GM19397 (cell line): ENCODE measurements around the gene SLC26A11.
"Not testable (repeated sequence)": the region's sequence is repeated elsewhere in the genome, so short reads cannot be mapped to it uniquely, and the experiment has no call there.

Source experiments
- ATAC-seq: cut with Tn5 transposase; IDR thresholded peaks from one replicate; pipeline ENCODE4 v1.9.1; 2021; ENCODE audit warnings: mild to moderate bottlenecking, moderate library complexity; ENCODE audit not compliant: unreplicated experiment

The SLC26A11 gene

GRCh38 chr17:80279895-80280294, 59.7 kb downstream of the SLC26A11 start:
- no peak for ATAC-seq

GRCh38 chr17:80281516-80281915, 61.3 kb downstream of the SLC26A11 start:
- ATAC-seq = no peak

- ATAC-seq = no peak
Observed at GRCh38 chr17:80283116-80283852, 63.1 kb downstream of the SLC26A11 start.

GRCh38 chr17:80284631-80285030, 64.4 kb downstream of the SLC26A11 start:
- no peak for ATAC-seq

- ATAC-seq = no peak
Observed at GRCh38 chr17:80285237-80285920, 65.2 kb downstream of the SLC26A11 start.

- no peak for ATAC-seq
Observed at GRCh38 chr17:80286638-80286960, 66.4 kb downstream of the SLC26A11 start.

GRCh38 chr17:80287038-80287437, 66.8 kb downstream of the SLC26A11 start:
- ATAC-seq = no peak

GRCh38 chr17:80287806-80288567, 67.8 kb downstream of the SLC26A11 start:
- no peak for ATAC-seq

GRCh38 chr17:80289616-80290015, 69.4 kb downstream of the SLC26A11 start:
- ATAC-seq = no peak

GRCh38 chr17:80290156-80290555, 69.9 kb downstream of the SLC26A11 start:
- ATAC-seq = no peak

- no peak for ATAC-seq
Observed at GRCh38 chr17:80291260-80291659, 71.0 kb downstream of the SLC26A11 start.

- no peak for ATAC-seq
Observed at GRCh38 chr17:80291691-80292487, 71.7 kb downstream of the SLC26A11 start.

GRCh38 chr17:80292521-80292971, 72.3 kb downstream of the SLC26A11 start:
- ATAC-seq = no peak

- no peak for ATAC-seq
Observed at GRCh38 chr17:80294210-80294609, 74.0 kb downstream of the SLC26A11 start.

- no peak for ATAC-seq
Observed at GRCh38 chr17:80294653-80295052, 74.4 kb downstream of the SLC26A11 start.

GRCh38 chr17:80295146-80295545, 74.9 kb downstream of the SLC26A11 start:
- ATAC-seq = no peak

GRCh38 chr17:80295559-80295958, 75.3 kb downstream of the SLC26A11 start:
- no peak for ATAC-seq

- no peak for ATAC-seq
Observed at GRCh38 chr17:80296221-80296620, 76.0 kb downstream of the SLC26A11 start.

GRCh38 chr17:80297996-80298560, 77.9 kb downstream of the SLC26A11 start:
- ATAC-seq = no peak

- not testable (repeated sequence) for ATAC-seq
Observed at GRCh38 chr17:80299350-80300100, 79.3 kb downstream of the SLC26A11 start.
